K562 (cell line): Measurements from ENCODE around the gene CCDC15. TPM values are rescaled to one million over a fixed set of nuclear protein-coding genes. Genes with fewer than 3 reads are reported as not detected.
A peak's percentile ranks its signal among the peaks of the same experiment; 100 is the strongest.

ENCODE experiments used
- ARHGAP35 ChIP-seq: fragments of 450-650 bp; IDR thresholded peaks from 2 replicates; pipeline ENCODE4 v1.6.1; 2018; ENCODE audit not compliant: partially characterized antibody
- CBFA2T3 ChIP-seq: fragments of 450-650 bp; IDR thresholded peaks from 2 replicates; pipeline ENCODE4 v1.6.1; 2017
- COPS2 ChIP-seq: fragments of 450-650 bp; conservative IDR thresholded peaks from 2 replicates; pipeline ENCODE4 v1.6.1; 2016; ENCODE audit warnings: mild to moderate bottlenecking, moderate library complexity
- LARP7 ChIP-seq: fragments of 450-650 bp; IDR thresholded peaks from 2 replicates; pipeline ENCODE4 v1.6.1; 2016
- MCM2 ChIP-seq: fragments of 450-650 bp; IDR thresholded peaks from 2 replicates; pipeline ENCODE4 v1.6.1; 2017; ENCODE audit warnings: low read depth, mild to moderate bottlenecking
- MEF2A ChIP-seq: IDR thresholded peaks from 2 replicates; pipeline ENCODE4 v1.6.1; 2011; ENCODE audit warnings: low read depth, mild to moderate bottlenecking, low read length, moderate library complexity; ENCODE audit not compliant: control insufficient read depth
- MIER1 ChIP-seq: fragments of 450-650 bp; IDR thresholded peaks from 2 replicates; pipeline ENCODE4 v1.6.1; 2016; ENCODE audit warnings: antibody characterized with exemption, mild to moderate bottlenecking, low read depth
- NFIX ChIP-seq: fragments of 250-450 bp; sonication (Bioruptor Pico); IDR thresholded peaks from 2 replicates; pipeline ENCODE4 v1.4.0; 2020; ENCODE audit warnings: low read depth, mild to moderate bottlenecking, moderate library complexity
- NR3C1 ChIP-seq: sonication (generic); formaldehyde crosslinking; IDR thresholded peaks from 2 replicates; pipeline ENCODE4 v1.8.1; 2022; ENCODE audit warnings: missing genetic modification reagents
- PRMT5 ChIP-seq: sonication (generic); formaldehyde crosslinking; IDR thresholded peaks from 2 replicates; pipeline ENCODE4 v1.5.0; 2020; ENCODE audit warnings: missing genetic modification reagents
- SMAD3 ChIP-seq: fragments of 450-650 bp; formaldehyde crosslinking; conservative IDR thresholded peaks from 2 replicates; pipeline ENCODE4 v1.4.0; 2020; ENCODE audit warnings: mild to moderate bottlenecking
- YBX1 ChIP-seq: fragments of 450-650 bp; IDR thresholded peaks from 2 replicates; pipeline ENCODE4 v1.7.1; 2016; ENCODE audit warnings: mild to moderate bottlenecking
- ZFX ChIP-seq: sonication (generic); formaldehyde crosslinking; IDR thresholded peaks from 2 replicates; pipeline ENCODE4 v1.8.0; 2022; ENCODE audit warnings: mild to moderate bottlenecking, missing genetic modification reagents, moderate library complexity
- ZNF134 ChIP-seq: fragments of 250-450 bp; sonication (Bioruptor Pico); conservative IDR thresholded peaks from 2 replicates; pipeline ENCODE4 v1.4.0; 2020
- ZNF165 ChIP-seq: fragments of 250-450 bp; sonication (Bioruptor Pico); IDR thresholded peaks from 2 replicates; pipeline ENCODE4 v1.4.0; 2020; ENCODE audit warnings: borderline replicate concordance
- ZNF253 ChIP-seq: fragments of 250-450 bp; sonication (Bioruptor Pico); conservative IDR thresholded peaks from 2 replicates; pipeline ENCODE4 v1.6.1; 2021; ENCODE audit warnings: mild to moderate bottlenecking
- ZNF436 ChIP-seq: fragments of 250-450, 450-650 bp; sonication (Bioruptor Pico); formaldehyde crosslinking; IDR thresholded peaks from 2 replicates; pipeline ENCODE4 v1.7.0; 2020; ENCODE audit warnings: mild to moderate bottlenecking
- ZNF589 ChIP-seq: fragments of 200-800 bp; sonication (Bioruptor generic); IDR thresholded peaks from 2 replicates; pipeline ENCODE4 v1.6.1; 2016; ENCODE audit warnings: low read depth, missing genetic modification characterization, missing compliant biosample characterization
- ZNF699 ChIP-seq: fragments of 250-450 bp; sonication (Bioruptor Pico); IDR thresholded peaks from 2 replicates; pipeline ENCODE4 v1.8.0; 2021; ENCODE audit warnings: mild to moderate bottlenecking, moderate library complexity; ENCODE audit not compliant: insufficient replicate concordance
- polyA plus RNA-seq, 8 experiments: library from polyadenylated mRNA; depleted of rRNA in 4 of 8; stranded (reverse) in 5 of 8; unstranded in 3 of 8; fragments of >200 nt; fragmentation: Nextera tagmentation in 2 of 8; fragmentation: Illumina TruSeq in 1 of 8; extraction: Ambion mirVana in 2 of 8; extraction: Trizol in 1 of 8; gene quantifications; 2 replicates each; pipeline versions ENCODE4 v1.2.1 to v1.2.3, GENCODE V29; 2011 to 2014; ENCODE audit warnings: inconsistent platforms in 1 of 8, missing spikeins in 1 of 8
- total RNA-seq, 7 experiments: library from RNA; depleted of rRNA in 6 of 7; stranded (reverse); fragments of >200 nt in 6 of 7; fragmentation: Illumina TruSeq in 2 of 7; extraction: Trizol in 2 of 7; gene quantifications; 2 replicates each; pipeline versions ENCODE4 v1.2.1 to v1.2.3, GENCODE V29; 2011 to 2021; ENCODE audit warnings: low replicate concordance in 1 of 7
- TF ChIP-seq, protein P1 (sequence below): sonication (generic); formaldehyde crosslinking; IDR thresholded peaks from 2 replicates; pipeline ENCODE4 v1.5.0; 2020; ENCODE audit warnings: missing genetic modification reagents
- TF ChIP-seq, protein P2 (sequence below): fragments of 250-450 bp; sonication (Bioruptor Pico); IDR thresholded peaks from 2 replicates; pipeline ENCODE4 v1.8.0; 2021; ENCODE audit warnings: borderline replicate concordance, mild to moderate bottlenecking, moderate library complexity; ENCODE audit not compliant: poor library complexity, severe bottlenecking
- TF ChIP-seq, protein P3 (sequence below), 2 experiments: fragments of 250-450 bp in 1 of 2; fragments of 450-650 bp in 1 of 2; sonication (Bioruptor Pico) in 1 of 2; IDR thresholded peaks; 2 replicates each; pipeline versions ENCODE4 v1.6.1 to v1.8.0; 2016 to 2021; ENCODE audit warnings: mild to moderate bottlenecking in 2 of 2, moderate library complexity in 2 of 2, missing compliant biosample characterization in 1 of 2, missing genetic modification characterization in 1 of 2
- TF ChIP-seq, protein P4 (sequence below), 2 experiments: fragments of 450-650 bp; IDR thresholded peaks; 2 replicates each; pipeline ENCODE4 v1.6.1; 2018; ENCODE audit warnings: mild to moderate bottlenecking in 2 of 2, low read depth in 1 of 2; ENCODE audit not compliant: partially characterized antibody in 2 of 2

The CCDC15 gene
- total and polyA plus RNA-seq, 9 of the 15 experiments (the other 6 are each of a cell fraction or from before 2014, with no cell fraction given) = 1.9 to 9.2 (median 3.9) TPM

DNA sequence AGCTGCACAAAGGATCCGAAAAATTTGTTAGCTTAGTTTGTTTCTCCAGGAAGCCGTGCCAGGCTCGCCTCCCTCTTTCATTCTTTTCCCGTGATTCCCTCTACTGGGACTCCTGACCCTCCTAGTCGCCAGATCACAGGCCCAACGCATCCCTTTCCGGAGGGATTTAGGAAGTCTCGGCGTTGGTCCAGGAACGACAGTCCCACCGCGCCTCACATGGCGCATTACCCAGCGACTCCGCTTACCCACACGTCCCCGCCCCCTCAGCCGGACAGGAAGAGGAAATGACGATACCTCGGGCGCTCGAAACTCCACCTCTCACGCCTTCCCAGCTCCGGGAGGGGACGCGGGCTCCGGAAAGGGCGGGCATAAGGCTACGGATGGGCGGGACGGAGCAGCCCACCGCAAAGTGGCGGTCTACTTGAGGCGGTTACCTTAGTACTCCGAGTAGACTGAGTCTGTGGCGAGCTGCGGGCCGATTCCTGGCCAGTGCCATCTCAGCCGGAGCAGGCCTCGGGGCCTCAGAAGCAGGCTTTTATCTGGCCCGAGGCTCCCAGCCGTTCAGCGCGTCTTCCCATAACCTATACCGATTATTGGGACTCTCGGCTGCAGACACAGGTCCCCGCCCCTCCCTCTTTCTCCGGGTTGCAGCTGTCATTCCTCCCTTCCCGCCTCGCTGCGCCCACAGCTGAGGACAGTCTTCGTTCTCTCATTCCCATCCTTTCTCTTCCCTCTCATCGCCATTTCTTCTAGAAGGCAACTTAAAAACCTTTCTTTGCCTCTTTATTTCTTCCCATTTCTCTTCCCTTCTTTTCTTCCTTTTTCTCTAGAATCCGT, at the start of gene CCDC15 (continued):
- TF ChIP-seq, protein P1, sequence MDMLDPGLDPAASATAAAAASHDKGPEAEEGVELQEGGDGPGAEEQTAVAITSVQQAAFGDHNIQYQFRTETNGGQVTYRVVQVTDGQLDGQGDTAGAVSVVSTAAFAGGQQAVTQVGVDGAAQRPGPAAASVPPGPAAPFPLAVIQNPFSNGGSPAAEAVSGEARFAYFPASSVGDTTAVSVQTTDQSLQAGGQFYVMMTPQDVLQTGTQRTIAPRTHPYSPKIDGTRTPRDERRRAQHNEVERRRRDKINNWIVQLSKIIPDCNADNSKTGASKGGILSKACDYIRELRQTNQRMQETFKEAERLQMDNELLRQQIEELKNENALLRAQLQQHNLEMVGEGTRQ (CRISPR knock-in tag) = no peak
- TF ChIP-seq ZNF134 (CRISPR knock-in tag) (no peak), ARHGAP35 (peak; percentile 39), MEF2A (no peak), NFIX (CRISPR knock-in tag) (no peak), ZFX (peak; percentile 80), MIER1 (no peak; the same call in 1 of the 2 replicates), ZNF699 (CRISPR knock-in tag) (no peak), YBX1 (no peak), ZNF589 (CRISPR knock-in tag) (0 out of 2 replicates have a peak, but pooled peaks have one; percentile 41), SMAD3 (CRISPR knock-in tag) (no peak), ZNF436 (CRISPR knock-in tag) (no peak), CBFA2T3 (no peak), LARP7 (peak; percentile 79), COPS2 (no peak), MCM2 (no peak), ZNF165 (no peak), NR3C1 (CRISPR knock-in tag) (no peak), ZNF253 (no peak), PRMT5 (CRISPR knock-in tag) (no peak)
- TF ChIP-seq, protein P2, sequence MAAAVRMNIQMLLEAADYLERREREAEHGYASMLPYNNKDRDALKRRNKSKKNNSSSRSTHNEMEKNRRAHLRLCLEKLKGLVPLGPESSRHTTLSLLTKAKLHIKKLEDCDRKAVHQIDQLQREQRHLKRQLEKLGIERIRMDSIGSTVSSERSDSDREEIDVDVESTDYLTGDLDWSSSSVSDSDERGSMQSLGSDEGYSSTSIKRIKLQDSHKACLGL (CRISPR knock-in tag) = no peak
- TF ChIP-seq, protein P3, sequence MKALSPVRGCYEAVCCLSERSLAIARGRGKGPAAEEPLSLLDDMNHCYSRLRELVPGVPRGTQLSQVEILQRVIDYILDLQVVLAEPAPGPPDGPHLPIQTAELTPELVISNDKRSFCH (CRISPR knock-in tag; IDR thresholded peaks at IDR 0.05) = no peak
- TF ChIP-seq, protein P3 (tag; IDR thresholded peaks at IDR 0.05) = no peak
- TF ChIP-seq, protein P4, sequence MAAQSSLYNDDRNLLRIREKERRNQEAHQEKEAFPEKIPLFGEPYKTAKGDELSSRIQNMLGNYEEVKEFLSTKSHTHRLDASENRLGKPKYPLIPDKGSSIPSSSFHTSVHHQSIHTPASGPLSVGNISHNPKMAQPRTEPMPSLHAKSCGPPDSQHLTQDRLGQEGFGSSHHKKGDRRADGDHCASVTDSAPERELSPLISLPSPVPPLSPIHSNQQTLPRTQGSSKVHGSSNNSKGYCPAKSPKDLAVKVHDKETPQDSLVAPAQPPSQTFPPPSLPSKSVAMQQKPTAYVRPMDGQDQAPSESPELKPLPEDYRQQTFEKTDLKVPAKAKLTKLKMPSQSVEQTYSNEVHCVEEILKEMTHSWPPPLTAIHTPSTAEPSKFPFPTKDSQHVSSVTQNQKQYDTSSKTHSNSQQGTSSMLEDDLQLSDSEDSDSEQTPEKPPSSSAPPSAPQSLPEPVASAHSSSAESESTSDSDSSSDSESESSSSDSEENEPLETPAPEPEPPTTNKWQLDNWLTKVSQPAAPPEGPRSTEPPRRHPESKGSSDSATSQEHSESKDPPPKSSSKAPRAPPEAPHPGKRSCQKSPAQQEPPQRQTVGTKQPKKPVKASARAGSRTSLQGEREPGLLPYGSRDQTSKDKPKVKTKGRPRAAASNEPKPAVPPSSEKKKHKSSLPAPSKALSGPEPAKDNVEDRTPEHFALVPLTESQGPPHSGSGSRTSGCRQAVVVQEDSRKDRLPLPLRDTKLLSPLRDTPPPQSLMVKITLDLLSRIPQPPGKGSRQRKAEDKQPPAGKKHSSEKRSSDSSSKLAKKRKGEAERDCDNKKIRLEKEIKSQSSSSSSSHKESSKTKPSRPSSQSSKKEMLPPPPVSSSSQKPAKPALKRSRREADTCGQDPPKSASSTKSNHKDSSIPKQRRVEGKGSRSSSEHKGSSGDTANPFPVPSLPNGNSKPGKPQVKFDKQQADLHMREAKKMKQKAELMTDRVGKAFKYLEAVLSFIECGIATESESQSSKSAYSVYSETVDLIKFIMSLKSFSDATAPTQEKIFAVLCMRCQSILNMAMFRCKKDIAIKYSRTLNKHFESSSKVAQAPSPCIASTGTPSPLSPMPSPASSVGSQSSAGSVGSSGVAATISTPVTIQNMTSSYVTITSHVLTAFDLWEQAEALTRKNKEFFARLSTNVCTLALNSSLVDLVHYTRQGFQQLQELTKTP (IDR thresholded peaks at IDR 0.05; ENCODE audit: low read depth in 1 of 2, partially characterized antibody in 2 of 2) = no peak
